H1 (cell line): ENCODE measurements around the gene SHOX. TPM values are rescaled to one million over a fixed set of nuclear protein-coding genes. Genes with fewer than 3 reads are reported as not detected.

Experiments used
- CTCF ChIA-PET: fragments of 300-600 bp; sonication (Branson Sonifier 250); formaldehyde crosslinking; loops from one replicate; lab custom pipeline; 2021; ENCODE audit not compliant: partially characterized antibody; lab: Charles Lee
- POLR2A ChIA-PET: fragments of 300-600 bp; sonication (Branson Sonifier 250); formaldehyde crosslinking; loops from one replicate; lab custom pipeline; 2021; ENCODE audit warnings: inconsistent platforms; ENCODE audit not compliant: partially characterized antibody; lab: Charles Lee
- DNase-seq, 2 experiments: peaks; one replicate each; pipeline versions ENCODE4 v3.0.0 to v3.0.0-alpha.2; 2010 to 2022; ENCODE audit warnings: low spot score in 2 of 2, low read depth in 1 of 2, mixed read lengths in 1 of 2
- FAIRE-seq: peaks from 2 replicates; lab custom pipeline; 2011; peaks lifted over from hg19 to GRCh38; lab: Jason Lieb, UNC
- H2AFZ ChIP-seq: 2 replicates; pipeline ENCODE4 v1.8.1; 2012; ENCODE audit warnings: low read length, inconsistent platforms
- H2AK5ac ChIP-seq: 2 replicates; pipeline ENCODE4 v1.6.1; 2013; ENCODE audit warnings: low read depth, low read length
- H2BK120ac ChIP-seq: replicated peaks from 2 replicates; pipeline ENCODE3; 2013; ENCODE audit warnings: low read depth, low read length, inconsistent platforms
- H2BK12ac ChIP-seq: 2 replicates; pipeline ENCODE4 v1.6.1; 2013; ENCODE audit warnings: low read depth, low read length
- H2BK15ac ChIP-seq: 2 replicates; pipeline ENCODE4 v1.6.1; 2013; ENCODE audit warnings: low read length
- H2BK20ac ChIP-seq: 2 replicates; pipeline ENCODE4 v1.6.1; 2013; ENCODE audit warnings: low read length
- H2BK5ac ChIP-seq: 2 replicates; pipeline ENCODE4 v1.6.1; 2013; ENCODE audit warnings: low read depth, low read length
- H3K14ac ChIP-seq: 2 replicates; pipeline ENCODE4 v1.6.1; 2013; ENCODE audit warnings: inconsistent platforms; ENCODE audit not compliant: insufficient read length
- H3K18ac ChIP-seq: 2 replicates; pipeline ENCODE4 v1.6.1; 2013; ENCODE audit warnings: low read length; ENCODE audit errors: extremely low read depth
- H3K23ac ChIP-seq: 2 replicates; pipeline ENCODE4 v1.6.1; 2013; ENCODE audit warnings: inconsistent platforms; ENCODE audit not compliant: insufficient read length
- H3K23me2 ChIP-seq: 2 replicates; pipeline ENCODE4 v1.6.1; 2013; ENCODE audit warnings: low read depth, low read length
- H3K27ac ChIP-seq: 2 replicates; pipeline ENCODE4 v1.6.1; 2011; ENCODE audit warnings: low read depth, low read length, inconsistent platforms
- H3K27me3 ChIP-seq, 4 experiments: replicated peaks in 1 of 4; 1 replicate in 1 of 4; 2 replicates in 3 of 4; pipeline versions ENCODE4 v1.6.1 to v1.8.1; 2011 to 2013; ENCODE audit warnings: low read length in 3 of 4, mild to moderate bottlenecking in 3 of 4, inconsistent platforms in 2 of 4, mixed read lengths in 2 of 4, moderate library complexity in 1 of 4; ENCODE audit not compliant: control insufficient read depth in 3 of 4, insufficient read depth in 3 of 4; ENCODE audit errors: extremely low read depth in 1 of 4
- H3K36me3 ChIP-seq, 4 experiments: 2 replicates each; pipeline versions ENCODE4 v1.6.1 to v1.8.1; 2011 to 2013; ENCODE audit warnings: mild to moderate bottlenecking in 4 of 4, low read length in 3 of 4, moderate library complexity in 2 of 4, control low read depth in 1 of 4, inconsistent platforms in 1 of 4; ENCODE audit not compliant: insufficient read depth in 4 of 4, control insufficient read depth in 2 of 4
- H3K4ac ChIP-seq: replicated peaks from 2 replicates; pipeline ENCODE3; 2013; ENCODE audit warnings: low read length, low read depth, mixed read lengths, inconsistent platforms; ENCODE audit not compliant: insufficient read length
- H3K4me1 ChIP-seq, 4 experiments: replicated peaks in 1 of 4; 1 replicate in 1 of 4; 2 replicates in 3 of 4; pipeline versions ENCODE4 v1.6.1 to v1.8.1; 2011 to 2013; ENCODE audit warnings: low read length in 3 of 4, inconsistent platforms in 2 of 4, mixed read lengths in 1 of 4; ENCODE audit not compliant: insufficient read depth in 4 of 4, control insufficient read depth in 3 of 4
- H3K4me2 ChIP-seq, 2 experiments: 2 replicates each; pipeline versions ENCODE4 v1.6.1 to v1.8.1; 2011 to 2013; ENCODE audit warnings: low read depth in 2 of 2, low read length in 2 of 2, control low read depth in 1 of 2, inconsistent platforms in 1 of 2, mild to moderate bottlenecking in 1 of 2; ENCODE audit not compliant: insufficient read depth in 1 of 2
- H3K4me3 ChIP-seq, 4 experiments: fragments of 200-600, 300-600 bp in 1 of 4; sonication (generic), shearing (Covaris generic), sonication (Bioruptor Twin) in 1 of 4; 2 replicates each; pipeline versions ENCODE4 v1.5.1 to v1.8.1; 2011 to 2016; ENCODE audit warnings: low read length in 4 of 4, low read depth in 3 of 4, control low read depth in 2 of 4, inconsistent platforms in 2 of 4, mild to moderate bottlenecking in 2 of 4, mixed read lengths in 1 of 4, moderate library complexity in 1 of 4; ENCODE audit not compliant: insufficient read depth in 2 of 4; ENCODE audit errors: extremely low read depth in 1 of 4
- H3K56ac ChIP-seq: replicated peaks from 2 replicates; pipeline ENCODE3; 2013; ENCODE audit warnings: low read depth, mild to moderate bottlenecking, mixed read lengths, low read length, inconsistent platforms; ENCODE audit not compliant: insufficient read length
- H3K79me1 ChIP-seq: 2 replicates; pipeline ENCODE4 v1.6.1; 2013; ENCODE audit warnings: low read depth, low read length, control low read depth
- H3K79me2 ChIP-seq, 2 experiments: 2 replicates each; pipeline versions ENCODE4 v1.6.1 to v1.8.1; 2012 to 2013; ENCODE audit warnings: low read length in 2 of 2, mild to moderate bottlenecking in 2 of 2, inconsistent platforms in 1 of 2; ENCODE audit not compliant: insufficient read depth in 2 of 2, control insufficient read depth in 1 of 2
- H3K9ac ChIP-seq, 4 experiments: replicated peaks in 1 of 4; 1 replicate in 1 of 4; 2 replicates in 3 of 4; pipeline versions ENCODE4 v1.6.1 to v1.8.1; 2011 to 2013; ENCODE audit warnings: low read depth in 3 of 4, low read length in 3 of 4, control low read depth in 2 of 4, mild to moderate bottlenecking in 2 of 4, moderate library complexity in 2 of 4, inconsistent platforms in 1 of 4; ENCODE audit errors: extremely low read depth in 1 of 4
- H3K9me3 ChIP-seq, 2 experiments: 2 replicates each; pipeline versions ENCODE4 v1.6.1 to v1.8.1; 2012 to 2013; ENCODE audit warnings: mild to moderate bottlenecking in 2 of 2, moderate library complexity in 2 of 2, control low read depth in 1 of 2, inconsistent platforms in 1 of 2, low read depth in 1 of 2, low read length in 1 of 2, mixed read lengths in 1 of 2; ENCODE audit not compliant: insufficient read depth in 2 of 2
- H4K20me1 ChIP-seq, 2 experiments: replicated peaks in 1 of 2; 2 replicates each; pipeline versions ENCODE3 to v1.8.1; 2011 to 2013; ENCODE audit warnings: inconsistent platforms in 2 of 2, low read length in 2 of 2, mild to moderate bottlenecking in 1 of 2; ENCODE audit not compliant: insufficient read depth in 2 of 2, control insufficient read depth in 1 of 2
- H4K5ac ChIP-seq: 2 replicates; pipeline ENCODE4 v1.6.1; 2013; ENCODE audit warnings: low read length, low read depth, mixed read lengths, inconsistent platforms; ENCODE audit not compliant: insufficient read length
- H4K8ac ChIP-seq: 2 replicates; pipeline ENCODE4 v1.8.0; 2013; ENCODE audit warnings: mild to moderate bottlenecking, moderate library complexity, low read length, inconsistent platforms; ENCODE audit not compliant: insufficient read depth; ENCODE audit errors: extremely low read depth
- H4K91ac ChIP-seq: replicated peaks from 2 replicates; pipeline ENCODE3; 2013; ENCODE audit warnings: low read length, mixed read lengths, inconsistent platforms; ENCODE audit not compliant: insufficient read length
- SP4 ChIP-seq: IDR thresholded peaks from 2 replicates; pipeline ENCODE4 v1.6.1; 2012; ENCODE audit warnings: low read length, inconsistent platforms
- WGBS, 2 experiments: shearing (Covaris generic) in 1 of 2; methylation state at CpG; one replicate each; pipeline versions ENCODE4 v1.1.6 to v1.1.7; 2013 to 2015; ENCODE audit warnings: low lambda C conversion rate in 2 of 2, mixed read lengths in 2 of 2, inconsistent platforms in 1 of 2, low coverage in 1 of 2, missing lambda C conversion rate in 1 of 2; ENCODE audit not compliant: insufficient replicate concordance in 2 of 2, insufficient coverage in 1 of 2, insufficient read length in 1 of 2; ENCODE audit errors: extremely low coverage in 1 of 2, missing lambda C conversion rate in 1 of 2; 5-methylcytosine and 5-hydroxymethylcytosine counted together
- polyA plus RNA-seq, 7 experiments: library from polyadenylated mRNA; depleted of rRNA in 3 of 7; stranded (reverse) in 5 of 7; unstranded in 2 of 7; fragments of >200 nt in 5 of 7; fragments of 200-250 nt in 2 of 7; gene quantifications; 1 replicate in 5 of 7; 2 replicates in 1 of 7; 4 replicates in 1 of 7; pipeline versions ENCODE4 v1.2.1 to v1.2.3, GENCODE V29; 2011 to 2013; ENCODE audit warnings: missing spikeins in 2 of 7, mixed read lengths in 2 of 7
- total RNA-seq: library from RNA; stranded (reverse); fragmentation: NEBNext Ultra II Directional; extraction: Animal tissue kit (Norgen Biotek cat#: 25700); gene quantifications from 2 replicates; pipeline ENCODE4 v1.2.1, GENCODE V29; 2021

Gene SHOX
- total and polyA plus RNA-seq, 2 of the 8 experiments (the other 6 are each of a cell fraction or from before 2014, with no cell fraction given), result 0.05 to 0.15 TPM

GRCh38 chrX:679291-679979, 48.8 kb downstream of the SHOX start:
- H4K91ac ChIP-seq, result peak overlapping the region; percentile 85
- H2BK120ac ChIP-seq, result peak overlapping the region; percentile 33
- no peak overlapping the region for H3K56ac ChIP-seq
- H2BK12ac ChIP-seq, result peak overlapping the region; percentile 98; the same call in 1 of the 2 replicates
- H2BK15ac ChIP-seq, result peak overlapping the region; percentile 50
- 92% methylated on average over 39 of the region's 39 CpGs; no CpG with 5 or more reads in 1 of the 2 experiments for WGBS, 2 experiments
- H3K79me2 ChIP-seq, result no peaks in the 10 kb centered on the region
- H4K20me1 ChIP-seq, result peaks cover 0 to 4% of the 10 kb centered on the region in 2 experiments
- peak overlapping the region; percentile 54; the same call in 1 of the 2 replicates for H2BK5ac ChIP-seq
- peak overlapping the region; percentile 99 for H3K4ac ChIP-seq
- no peak overlapping the region for H3K9ac ChIP-seq
- H3K4me3 ChIP-seq, result no peak overlapping the region
- H3K79me1 ChIP-seq, result no peaks in the 10 kb centered on the region
- no peak overlapping the region for H3K4me2 ChIP-seq
- DNase-seq (no peak), FAIRE-seq (no peak)
- no peak overlapping the region for H4K5ac ChIP-seq
- no peaks in the 10 kb centered on the region for H3K36me3 ChIP-seq
- H3K27me3 ChIP-seq, result no peaks in the 10 kb centered on the region
- no peaks in the 10 kb centered on the region for H3K23me2 ChIP-seq
- H3K27ac ChIP-seq, result no peak overlapping the region
- no peak overlapping the region for H3K23ac ChIP-seq
- ChIA-PET POLR2A (no interaction called here), CTCF (no interaction called here)
- H2AK5ac ChIP-seq, result peak overlapping the region; percentile 84
- no peak overlapping the region for H2AFZ ChIP-seq
- H3K9me3 ChIP-seq, result no peaks in the 10 kb centered on the region; a peak in 1 of 4 replicates
- no peak overlapping the region for H4K8ac ChIP-seq
- H3K18ac ChIP-seq, result peak overlapping the region; percentile 2; the same call in 1 of the 2 replicates
- H3K4me1 ChIP-seq, result peaks cover 3 to 9% (median 6%) of the 10 kb centered on the region in 4 experiments; a peak in 6 of 7 replicates
- peak overlapping the region; percentile 88; the same call in 1 of the 2 replicates for H2BK20ac ChIP-seq
- no peak overlapping the region for H3K14ac ChIP-seq
- TF ChIP-seq SP4, result no peak
